Naive B cell (primary cell): ENCODE data around the gene AKAP12. TPM values are rescaled to one million over a fixed set of nuclear protein-coding genes. Genes with fewer than 3 reads are reported as not detected.
"Not testable (repeated sequence)": the region's sequence is repeated elsewhere in the genome, so short reads cannot be mapped to it uniquely, and the experiment has no call there.

ENCODE experiments used
- ATAC-seq, 2 donors: fragments of 150-1000 bp; cut with Tn5 transposase; 2 replicates each; pipeline ENCODE4 v1.10.0; 2021; ENCODE audit warnings: low read depth in 2 of 2, mild to moderate bottlenecking in 2 of 2, moderate library complexity in 2 of 2
- DNase-seq: peaks from one replicate; pipeline ENCODE4 v3.0.0; 2022
- H3K27ac Mint-ChIP-seq, 6 donors: one replicate each; pipeline ENCODE4 v1.8.0; 2020 to 2022; ENCODE audit warnings: mild to moderate bottlenecking in 6 of 6, mixed read lengths in 6 of 6, moderate library complexity in 5 of 6, inconsistent platforms in 2 of 6
- H3K27me3 Mint-ChIP-seq, 3 donors: one replicate each; pipeline ENCODE4 v1.8.0; 2021 to 2022; ENCODE audit warnings: mixed read lengths in 3 of 3, mild to moderate bottlenecking in 1 of 3
- H3K36me3 Mint-ChIP-seq, 2 donors: one replicate each; pipeline ENCODE4 v1.8.0; 2020 to 2022; ENCODE audit warnings: mixed read lengths in 2 of 2, inconsistent platforms in 1 of 2, mild to moderate bottlenecking in 1 of 2
- H3K4me1 Mint-ChIP-seq, 3 donors: one replicate each; pipeline ENCODE4 v1.8.0; 2020 to 2022; ENCODE audit warnings: mixed read lengths in 3 of 3, inconsistent platforms in 1 of 3, mild to moderate bottlenecking in 1 of 3, moderate library complexity in 1 of 3
- H3K4me3 Mint-ChIP-seq, 8 donors: one replicate each; pipeline ENCODE4 v1.8.0; 2020 to 2022; ENCODE audit warnings: mild to moderate bottlenecking in 8 of 8, mixed read lengths in 8 of 8, moderate library complexity in 8 of 8, inconsistent platforms in 2 of 8
- H3K9me3 Mint-ChIP-seq, 7 donors: one replicate each; pipeline ENCODE4 v1.8.0; 2020 to 2022; ENCODE audit warnings: mixed read lengths in 7 of 7, mild to moderate bottlenecking in 5 of 7, inconsistent platforms in 2 of 7, moderate library complexity in 1 of 7
- polyA plus RNA-seq, 6 donors: library from polyadenylated mRNA; unstranded; fragments of 300-500 nt; fragmentation: Illumina TruSeq; gene quantifications; one replicate each; pipeline ENCODE4 v1.2.3, GENCODE V29; 2021; ENCODE audit warnings: low read depth in 6 of 6

The AKAP12 gene
- polyA plus RNA-seq, 6 donors from 2014 or later = 0.04 to 0.19 (median 0.08) TPM; not detected in 3

- Mint-ChIP-seq H3K36me3 (no peaks in the 10 kb centered on the region), H3K27ac (no peak overlapping the region)
- ATAC-seq = no peak
Observed at GRCh38 chr6:151313066-151313491, 73.3 kb downstream of the AKAP12 start.

GRCh38 chr6:151315661-151316060 lies 75.9 kb downstream of the AKAP12 start:
- not testable (repeated sequence) for H3K4me3 Mint-ChIP-seq, ATAC-seq, H3K36me3 Mint-ChIP-seq, H3K4me1 Mint-ChIP-seq, DNase-seq, H3K27me3 Mint-ChIP-seq
- Mint-ChIP-seq H3K9me3 (peaks cover 0 to 21% (median 9%) of the 10 kb centered on the region in 7 donors), H3K27ac (peak overlapping the region in 2 of 6 donors; percentile 17 to 87)

More at GRCh38 chr6:151313066-151313491, 73.3 kb downstream of the AKAP12 start:
- DNase-seq = no peak
- Mint-ChIP-seq H3K27me3 (no peaks in the 10 kb centered on the region), H3K4me3 (no peak overlapping the region), H3K4me1 (no peaks in the 10 kb centered on the region), H3K9me3 (peaks cover 0 to 21% (median 9%) of the 10 kb centered on the region in 7 donors)

- Mint-ChIP-seq H3K4me3 (no peak overlapping the region), H3K27ac (no peak overlapping the region), H3K27me3 (peaks cover 0 to 9% (median 4%) of the 10 kb centered on the region in 3 donors), H3K9me3 (peaks cover 0 to 21% (median 9%) of the 10 kb centered on the region in 7 donors), H3K4me1 (no peaks in the 10 kb centered on the region), H3K36me3 (peaks cover 0 to 2% of the 10 kb centered on the region in 2 donors)
- ATAC-seq (no peak), DNase-seq (no peak)
Observed at GRCh38 chr6:151317103-151317994, 77.6 kb downstream of the AKAP12 start.

- DNase-seq (no peak), ATAC-seq (no peak)
- no peak overlapping the region for H3K27ac Mint-ChIP-seq
- peaks cover 0 to 9% (median 4%) of the 10 kb centered on the region in 3 donors for H3K27me3 Mint-ChIP-seq
- no peaks in the 10 kb centered on the region for H3K4me1 Mint-ChIP-seq
- H3K9me3 Mint-ChIP-seq = peaks cover 0 to 20% (median 9%) of the 10 kb centered on the region in 7 donors
- peaks cover 0 to 5% of the 10 kb centered on the region in 2 donors for H3K36me3 Mint-ChIP-seq
- H3K4me3 Mint-ChIP-seq = no peak overlapping the region
Observed at GRCh38 chr6:151317995-151318365, 78.2 kb downstream of the AKAP12 start.

GRCh38 chr6:151320140-151320539 lies 80.4 kb downstream of the AKAP12 start:
- ATAC-seq (no peak), DNase-seq (no peak)
- H3K9me3 Mint-ChIP-seq = peaks cover 0 to 18% (median 9%) of the 10 kb centered on the region in 7 donors
- H3K4me1 Mint-ChIP-seq = peaks cover 10 to 13% (median 11%) of the 10 kb centered on the region in 3 donors
- no peak overlapping the region for H3K27ac Mint-ChIP-seq
- H3K36me3 Mint-ChIP-seq = peaks cover 0 to 5% of the 10 kb centered on the region in 2 donors
- no peak overlapping the region for H3K4me3 Mint-ChIP-seq
- peaks cover 0 to 22% (median 7%) of the 10 kb centered on the region in 3 donors for H3K27me3 Mint-ChIP-seq

- DNase-seq (no peak), ATAC-seq (no peak)
- Mint-ChIP-seq H3K36me3 (peaks cover 0 to 5% of the 10 kb centered on the region in 2 donors), H3K4me1 (peaks cover 14 to 22% (median 21%) of the 10 kb centered on the region in 3 donors), H3K4me3 (no peak overlapping the region), H3K27ac (no peak overlapping the region), H3K9me3 (peaks cover 0 to 6% (median 0%) of the 10 kb centered on the region in 7 donors), H3K27me3 (peaks cover 5 to 31% (median 17%) of the 10 kb centered on the region in 3 donors)
Observed at GRCh38 chr6:151321438-151321837, 81.7 kb downstream of the AKAP12 start.

GRCh38 chr6:151322570-151322969 lies 82.8 kb downstream of the AKAP12 start:
- no peak overlapping the region for H3K27ac Mint-ChIP-seq
- H3K36me3 Mint-ChIP-seq = peaks cover 0 to 5% of the 10 kb centered on the region in 2 donors
- H3K27me3 Mint-ChIP-seq = peaks cover 5 to 37% (median 18%) of the 10 kb centered on the region in 3 donors
- H3K4me3 Mint-ChIP-seq = no peak overlapping the region
- H3K9me3 Mint-ChIP-seq = peaks cover 0 to 5% (median 0%) of the 10 kb centered on the region in 7 donors
- no peak for DNase-seq
- no peak for ATAC-seq
- H3K4me1 Mint-ChIP-seq = peaks cover 14 to 22% (median 21%) of the 10 kb centered on the region in 3 donors

GRCh38 chr6:151323791-151324487 lies 84.2 kb downstream of the AKAP12 start:
- Mint-ChIP-seq H3K9me3 (peaks cover 0 to 5% (median 0%) of the 10 kb centered on the region in 7 donors), H3K4me3 (peak overlapping the region; percentile 2 to 91 (median 75))

GRCh38 chr6:151324488-151324825 lies 84.7 kb downstream of the AKAP12 start:
- H3K9me3 Mint-ChIP-seq = peaks cover 0 to 5% (median 0%) of the 10 kb centered on the region in 7 donors
- peak overlapping the region in 1 of 6 donors; percentile 26 for H3K27ac Mint-ChIP-seq
- peaks cover 0 to 5% of the 10 kb centered on the region in 2 donors for H3K36me3 Mint-ChIP-seq
- H3K4me3 Mint-ChIP-seq = peak overlapping the region; percentile 35 to 92 (median 80)
- peaks cover 14 to 22% (median 21%) of the 10 kb centered on the region in 3 donors for H3K4me1 Mint-ChIP-seq
- peak in 1 of 2 donors; percentile 14 for ATAC-seq
- DNase-seq = no peak
- peaks cover 5 to 40% (median 18%) of the 10 kb centered on the region in 3 donors for H3K27me3 Mint-ChIP-seq

More at GRCh38 chr6:151323791-151324487, 84.2 kb downstream of the AKAP12 start:
- peaks cover 0 to 5% of the 10 kb centered on the region in 2 donors for H3K36me3 Mint-ChIP-seq
- H3K4me1 Mint-ChIP-seq = peaks cover 14 to 22% (median 21%) of the 10 kb centered on the region in 3 donors
- peak; percentile 58 for DNase-seq
- ATAC-seq = peak; percentile 63 to 74
- no peak overlapping the region for H3K27ac Mint-ChIP-seq
- H3K27me3 Mint-ChIP-seq = peaks cover 5 to 40% (median 18%) of the 10 kb centered on the region in 3 donors

- ATAC-seq (peak; percentile 35 to 47), DNase-seq (peak; percentile 2)
- H3K9me3 Mint-ChIP-seq = peaks cover 0 to 5% (median 0%) of the 10 kb centered on the region in 7 donors
- peaks cover 5 to 37% (median 18%) of the 10 kb centered on the region in 3 donors for H3K27me3 Mint-ChIP-seq
- H3K27ac Mint-ChIP-seq = peak overlapping the region in 2 of 6 donors; percentile 36 to 59
- H3K36me3 Mint-ChIP-seq = peaks cover 0 to 5% of the 10 kb centered on the region in 2 donors
- H3K4me1 Mint-ChIP-seq = peaks cover 14 to 22% (median 21%) of the 10 kb centered on the region in 3 donors
- peak overlapping the region; percentile 67 to 92 (median 86) for H3K4me3 Mint-ChIP-seq
Observed at GRCh38 chr6:151325075-151326050, 85.6 kb downstream of the AKAP12 start.

- Mint-ChIP-seq H3K27me3 (peaks cover 5 to 31% (median 14%) of the 10 kb centered on the region in 3 donors), H3K9me3 (peaks cover 0 to 5% (median 0%) of the 10 kb centered on the region in 7 donors), H3K27ac (peak overlapping the region in 1 of 6 donors; percentile 36), H3K4me1 (peaks cover 14 to 22% (median 21%) of the 10 kb centered on the region in 3 donors), H3K4me3 (peak overlapping the region; percentile 67 to 92 (median 86)), H3K36me3 (peaks cover 0 to 5% of the 10 kb centered on the region in 2 donors)
- ATAC-seq (no peak), DNase-seq (no peak)
Observed at GRCh38 chr6:151326116-151326825, 86.5 kb downstream of the AKAP12 start.

GRCh38 chr6:151327101-151327500 lies 87.3 kb downstream of the AKAP12 start:
- Mint-ChIP-seq H3K4me3 (no peak overlapping the region), H3K9me3 (no peaks in the 10 kb centered on the region), H3K4me1 (peaks cover 14 to 22% (median 21%) of the 10 kb centered on the region in 3 donors), H3K27ac (no peak overlapping the region), H3K27me3 (peaks cover 5 to 31% (median 14%) of the 10 kb centered on the region in 3 donors), H3K36me3 (peaks cover 0 to 5% of the 10 kb centered on the region in 2 donors)
- DNase-seq = no peak
- ATAC-seq = no peak
